ENCODE data around the gene PSD4.
"Not testable (repeated sequence)": the region's sequence is repeated elsewhere in the genome, so short reads cannot be mapped to it uniquely, and the experiment has no call there.

DNA sequence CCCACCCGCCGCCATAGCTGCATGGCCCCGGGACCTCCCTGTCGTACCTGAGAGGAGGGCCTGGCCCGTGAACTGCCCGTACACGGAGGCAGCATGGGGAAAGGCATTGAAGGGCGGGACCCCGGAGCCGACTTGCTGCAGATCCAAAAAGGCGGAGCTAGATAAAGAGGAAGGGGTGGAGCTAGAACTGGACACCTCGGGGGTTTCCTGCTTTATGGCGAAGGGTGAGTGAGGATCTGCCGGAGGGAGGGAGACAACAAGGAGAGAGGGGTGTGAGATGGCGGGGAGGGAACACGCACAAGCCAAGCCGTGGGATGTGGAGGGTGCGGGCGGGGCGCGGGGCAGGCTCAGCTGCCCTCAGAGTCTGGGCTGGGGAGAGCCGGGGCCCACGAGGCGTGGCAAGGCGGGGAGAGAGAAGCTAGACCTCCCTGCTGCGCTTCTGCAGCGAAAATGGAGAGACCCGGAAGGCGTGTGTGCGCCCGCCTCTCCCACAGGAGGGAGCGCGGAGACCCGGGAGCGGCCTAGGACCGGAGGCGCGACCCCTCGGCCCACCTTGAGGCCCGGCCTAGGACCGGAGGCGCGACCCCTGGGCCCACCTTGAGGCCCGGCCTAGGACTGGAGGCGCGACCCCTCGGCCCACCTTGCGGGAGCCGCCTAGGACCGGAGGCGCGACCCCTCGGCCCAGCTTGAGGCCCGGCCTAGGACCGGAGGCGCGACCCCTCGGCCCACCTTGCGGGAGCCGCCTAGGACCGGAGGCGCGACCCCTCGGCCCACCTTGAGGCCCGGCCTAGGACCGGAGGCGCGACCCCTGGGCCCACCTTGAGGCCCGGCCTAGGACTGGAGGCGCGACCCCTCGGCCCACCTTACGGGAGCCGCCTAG is 61.8 kb downstream of the PSD4 start:
- TF ChIP-seq YY1 (IDR thresholded peaks at IDR 0.05; ENCODE audit: low read depth); RXRA (IDR thresholded peaks at IDR 0.05; ENCODE audit: borderline replicate concordance, low read depth); GABPA (IDR thresholded peaks at IDR 0.05; ENCODE audit: low read depth); EZH2phosphoT487 (IDR thresholded peaks at IDR 0.05; ENCODE audit: borderline replicate concordance, low read depth); MXI1 (IDR thresholded peaks at IDR 0.05; ENCODE audit: low read depth, low read length); EP300 (IDR thresholded peaks at IDR 0.05; ENCODE audit: borderline replicate concordance in 1 of 2, low read depth in 1 of 2, low read length in 1 of 2); JUND (IDR thresholded peaks at IDR 0.05); FOXM1 (IDR thresholded peaks at IDR 0.05; ENCODE audit: low read depth): not testable (repeated sequence)
- TF ChIP-seq, protein P1, sequence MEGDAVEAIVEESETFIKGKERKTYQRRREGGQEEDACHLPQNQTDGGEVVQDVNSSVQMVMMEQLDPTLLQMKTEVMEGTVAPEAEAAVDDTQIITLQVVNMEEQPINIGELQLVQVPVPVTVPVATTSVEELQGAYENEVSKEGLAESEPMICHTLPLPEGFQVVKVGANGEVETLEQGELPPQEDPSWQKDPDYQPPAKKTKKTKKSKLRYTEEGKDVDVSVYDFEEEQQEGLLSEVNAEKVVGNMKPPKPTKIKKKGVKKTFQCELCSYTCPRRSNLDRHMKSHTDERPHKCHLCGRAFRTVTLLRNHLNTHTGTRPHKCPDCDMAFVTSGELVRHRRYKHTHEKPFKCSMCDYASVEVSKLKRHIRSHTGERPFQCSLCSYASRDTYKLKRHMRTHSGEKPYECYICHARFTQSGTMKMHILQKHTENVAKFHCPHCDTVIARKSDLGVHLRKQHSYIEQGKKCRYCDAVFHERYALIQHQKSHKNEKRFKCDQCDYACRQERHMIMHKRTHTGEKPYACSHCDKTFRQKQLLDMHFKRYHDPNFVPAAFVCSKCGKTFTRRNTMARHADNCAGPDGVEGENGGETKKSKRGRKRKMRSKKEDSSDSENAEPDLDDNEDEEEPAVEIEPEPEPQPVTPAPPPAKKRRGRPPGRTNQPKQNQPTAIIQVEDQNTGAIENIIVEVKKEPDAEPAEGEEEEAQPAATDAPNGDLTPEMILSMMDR (IDR thresholded peaks at IDR 0.05) = not testable (repeated sequence)

Data from SK-N-SH (cell line).